ENCODE measurements around the gene ENOX1. TPM values are rescaled to one million over a fixed set of nuclear protein-coding genes. Genes with fewer than 3 reads are reported as not detected.
"Not testable (repeated sequence)": the region's sequence is repeated elsewhere in the genome, so short reads cannot be mapped to it uniquely, and the experiment has no call there.

ENOX1 gene
- total and polyA plus RNA-seq, 4 donors: 0.33 to 7.7 (median 1.1) TPM

GRCh38 chr13:43180837-43181236 is 605.9 kb downstream of the ENOX1 start:
- WGBS, 2 donors: 91% methylated on average over 16 of the region's 16 CpGs

DNA sequence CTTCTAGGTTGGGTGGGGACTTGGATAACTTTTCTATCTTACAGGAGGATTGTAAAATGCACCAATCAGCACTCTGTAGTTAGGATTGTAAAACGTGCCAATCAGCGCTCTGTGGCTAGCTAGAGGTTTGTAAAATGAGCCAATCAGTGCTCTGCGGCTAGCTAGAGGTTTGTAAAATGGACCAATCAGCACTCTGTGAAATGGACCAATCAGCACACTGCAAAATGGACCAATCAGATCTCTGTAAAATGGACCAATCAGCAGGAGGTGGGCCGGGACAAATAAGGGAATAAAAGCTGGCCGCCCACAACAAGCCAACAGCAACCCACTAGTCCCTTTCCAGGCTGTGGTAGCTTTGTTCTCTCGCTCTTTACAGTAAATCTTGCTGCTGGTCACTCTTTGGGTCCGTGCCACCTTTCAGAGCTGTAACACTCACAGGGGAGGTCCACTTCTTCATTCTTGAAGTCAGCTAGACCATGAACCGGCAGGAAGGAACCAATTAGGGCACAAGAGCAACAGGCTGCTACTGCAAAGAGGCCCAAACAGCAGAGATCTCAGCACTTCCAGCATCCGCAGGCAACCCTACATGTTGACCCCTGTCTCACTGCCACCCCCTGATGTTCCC is 606.6 kb downstream of the ENOX1 start:
- H3K27ac ChIP-seq (ENCODE audit: low read depth in 1 of 2, low read length in 1 of 2): no peak overlapping the region
- H3K9ac ChIP-seq (ENCODE audit: insufficient read depth in 1 of 2, low read length in 2 of 2): no peak overlapping the region
- ATAC-seq (ENCODE audit: insufficient read depth, low FRiP score) (no peak), DNase-seq (no peak)
- TF ChIP-seq, protein P1, sequence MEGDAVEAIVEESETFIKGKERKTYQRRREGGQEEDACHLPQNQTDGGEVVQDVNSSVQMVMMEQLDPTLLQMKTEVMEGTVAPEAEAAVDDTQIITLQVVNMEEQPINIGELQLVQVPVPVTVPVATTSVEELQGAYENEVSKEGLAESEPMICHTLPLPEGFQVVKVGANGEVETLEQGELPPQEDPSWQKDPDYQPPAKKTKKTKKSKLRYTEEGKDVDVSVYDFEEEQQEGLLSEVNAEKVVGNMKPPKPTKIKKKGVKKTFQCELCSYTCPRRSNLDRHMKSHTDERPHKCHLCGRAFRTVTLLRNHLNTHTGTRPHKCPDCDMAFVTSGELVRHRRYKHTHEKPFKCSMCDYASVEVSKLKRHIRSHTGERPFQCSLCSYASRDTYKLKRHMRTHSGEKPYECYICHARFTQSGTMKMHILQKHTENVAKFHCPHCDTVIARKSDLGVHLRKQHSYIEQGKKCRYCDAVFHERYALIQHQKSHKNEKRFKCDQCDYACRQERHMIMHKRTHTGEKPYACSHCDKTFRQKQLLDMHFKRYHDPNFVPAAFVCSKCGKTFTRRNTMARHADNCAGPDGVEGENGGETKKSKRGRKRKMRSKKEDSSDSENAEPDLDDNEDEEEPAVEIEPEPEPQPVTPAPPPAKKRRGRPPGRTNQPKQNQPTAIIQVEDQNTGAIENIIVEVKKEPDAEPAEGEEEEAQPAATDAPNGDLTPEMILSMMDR (IDR thresholded peaks at IDR 0.05; ENCODE audit: control extremely low read depth, extremely low read depth): no peak
- H3K27me3 ChIP-seq (ENCODE audit: control insufficient read depth in 3 of 3, insufficient read depth in 3 of 3, low read length in 2 of 3): no peaks in the 10 kb centered on the region
- WGBS, 2 donors: 94 to 95% methylated on average over 9 of the region's 9 CpGs
- H3K4me3 ChIP-seq: no peak overlapping the region
- H3K9me3 ChIP-seq (ENCODE audit: control insufficient read depth in 4 of 4, insufficient read depth in 3 of 4, low read length in 3 of 4): peaks cover 0 to 3% (median 0%) of the 10 kb centered on the region in 4 donors
- H3K36me3 ChIP-seq (ENCODE audit: control insufficient read depth in 4 of 4, insufficient read depth in 4 of 4, low read length in 4 of 4): no peaks in the 10 kb centered on the region
- H3K4me1 ChIP-seq (ENCODE audit: control insufficient read depth in 5 of 5, insufficient read depth in 5 of 5, low read length in 5 of 5): no peaks in the 10 kb centered on the region

More at GRCh38 chr13:43180837-43181236, 605.9 kb downstream of the ENOX1 start:
- DNase-seq (no peak), ATAC-seq (ENCODE audit: insufficient read depth, low FRiP score) (no peak)
- Histone ChIP-seq H3K4me1 (ENCODE audit: control insufficient read depth in 5 of 5, insufficient read depth in 5 of 5, low read length in 5 of 5) (no peaks in the 10 kb centered on the region), H3K27me3 (ENCODE audit: control insufficient read depth in 3 of 3, insufficient read depth in 3 of 3, low read length in 2 of 3) (no peaks in the 10 kb centered on the region), H3K27ac (ENCODE audit: low read depth in 1 of 2, low read length in 1 of 2) (no peak overlapping the region), H3K4me3 (no peak overlapping the region), H3K36me3 (ENCODE audit: control insufficient read depth in 4 of 4, insufficient read depth in 4 of 4, low read length in 4 of 4) (no peaks in the 10 kb centered on the region), H3K9me3 (ENCODE audit: control insufficient read depth in 4 of 4, insufficient read depth in 3 of 4, low read length in 3 of 4) (peaks cover 0 to 3% (median 0%) of the 10 kb centered on the region in 4 donors), H3K9ac (ENCODE audit: insufficient read depth in 1 of 2, low read length in 2 of 2) (no peak overlapping the region)
- TF ChIP-seq, protein P1 (IDR thresholded peaks at IDR 0.05; ENCODE audit: control extremely low read depth, extremely low read depth): no peak

- Histone ChIP-seq H3K27ac (ENCODE audit: low read depth in 1 of 2, low read length in 1 of 2) (no peak overlapping the region), H3K9me3 (ENCODE audit: control insufficient read depth in 4 of 4, insufficient read depth in 3 of 4, low read length in 3 of 4) (no peaks in the 10 kb centered on the region), H3K9ac (ENCODE audit: insufficient read depth in 1 of 2, low read length in 2 of 2) (no peak overlapping the region), H3K4me1 (ENCODE audit: control insufficient read depth in 5 of 5, insufficient read depth in 5 of 5, low read length in 5 of 5) (no peaks in the 10 kb centered on the region), H3K4me3 (no peak overlapping the region), H3K27me3 (ENCODE audit: control insufficient read depth in 3 of 3, insufficient read depth in 3 of 3, low read length in 2 of 3) (no peaks in the 10 kb centered on the region), H3K36me3 (ENCODE audit: control insufficient read depth in 4 of 4, insufficient read depth in 4 of 4, low read length in 4 of 4) (no peaks in the 10 kb centered on the region)
- TF ChIP-seq, protein P1 (IDR thresholded peaks at IDR 0.05; ENCODE audit: control extremely low read depth, extremely low read depth): no peak
- DNase-seq (no peak), ATAC-seq (ENCODE audit: insufficient read depth, low FRiP score) (no peak)
Measured at GRCh38 chr13:43171489-43171888, 615.3 kb downstream of the ENOX1 start.

DNA sequence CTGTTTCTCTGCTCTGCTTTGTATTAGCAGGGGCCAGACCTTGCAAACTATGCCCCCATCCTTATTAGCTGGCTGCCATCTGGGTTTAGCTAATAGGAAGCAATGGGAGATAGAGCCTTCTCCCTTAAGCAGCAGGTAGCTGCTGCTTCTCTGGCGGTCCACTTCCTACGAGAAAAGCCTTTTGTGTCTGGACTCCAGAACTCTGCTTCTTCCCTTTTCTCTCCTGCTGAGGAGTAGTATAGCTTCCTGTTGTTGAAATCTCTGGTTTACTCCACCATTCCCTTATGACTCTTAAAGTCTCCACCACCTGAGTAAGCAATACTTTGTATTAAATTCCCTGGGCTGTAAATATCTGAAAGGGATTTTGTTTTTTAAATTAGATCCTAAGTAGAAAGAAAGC is 616.3 kb downstream of the ENOX1 start:
- 13 to 37% methylated on average over 2 of the region's 2 CpGs for WGBS, 2 donors
- TF ChIP-seq, protein P1 (IDR thresholded peaks at IDR 0.05; ENCODE audit: control extremely low read depth, extremely low read depth): no peak
- no peak for ATAC-seq (ENCODE audit: insufficient read depth, low FRiP score)
- Histone ChIP-seq H3K27ac (ENCODE audit: low read depth in 1 of 2, low read length in 1 of 2) (no peak overlapping the region), H3K9me3 (ENCODE audit: control insufficient read depth in 4 of 4, insufficient read depth in 3 of 4, low read length in 3 of 4) (peaks cover 0 to 4% (median 0%) of the 10 kb centered on the region in 4 donors), H3K4me3 (no peak overlapping the region), H3K4me1 (ENCODE audit: control insufficient read depth in 5 of 5, insufficient read depth in 5 of 5, low read length in 5 of 5) (no peaks in the 10 kb centered on the region), H3K36me3 (ENCODE audit: control insufficient read depth in 4 of 4, insufficient read depth in 4 of 4, low read length in 4 of 4) (no peaks in the 10 kb centered on the region), H3K9ac (ENCODE audit: insufficient read depth in 1 of 2, low read length in 2 of 2) (no peak overlapping the region), H3K27me3 (ENCODE audit: control insufficient read depth in 3 of 3, insufficient read depth in 3 of 3, low read length in 2 of 3) (no peaks in the 10 kb centered on the region)
- DNase-seq: no peak

DNA sequence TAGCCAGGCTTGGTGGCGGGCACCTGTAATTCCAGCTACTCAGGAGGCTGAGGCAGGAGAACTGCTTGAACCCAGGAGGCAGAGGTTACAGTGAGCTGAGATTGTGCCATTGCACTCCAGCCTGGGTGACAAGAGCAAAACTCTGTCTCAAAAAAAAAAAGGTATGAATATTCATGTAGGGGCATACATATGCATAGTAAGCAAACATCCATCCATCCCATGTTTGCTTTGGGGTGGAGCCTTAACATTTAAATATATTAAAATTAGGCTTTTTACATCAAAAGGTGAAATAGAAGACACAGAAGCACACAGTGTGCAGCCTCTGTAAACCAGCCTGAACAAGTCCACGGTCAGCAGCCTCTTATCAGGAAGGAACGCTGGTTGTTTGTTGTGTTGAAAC is 618.3 kb downstream of the ENOX1 start:
- H3K9ac ChIP-seq (ENCODE audit: insufficient read depth in 1 of 2, low read length in 2 of 2); H3K36me3 ChIP-seq (ENCODE audit: control insufficient read depth in 4 of 4, insufficient read depth in 4 of 4, low read length in 4 of 4); H3K27ac ChIP-seq (ENCODE audit: low read depth in 1 of 2, low read length in 1 of 2); ATAC-seq (ENCODE audit: insufficient read depth, low FRiP score); H3K9me3 ChIP-seq (ENCODE audit: control insufficient read depth in 4 of 4, insufficient read depth in 3 of 4, low read length in 3 of 4); DNase-seq; H3K4me1 ChIP-seq (ENCODE audit: control insufficient read depth in 5 of 5, insufficient read depth in 5 of 5, low read length in 5 of 5); H3K4me3 ChIP-seq; H3K27me3 ChIP-seq (ENCODE audit: control insufficient read depth in 3 of 3, insufficient read depth in 3 of 3, low read length in 2 of 3): not testable (repeated sequence)
- WGBS, 2 donors: 75 to 80% methylated on average over 3 of the region's 3 CpGs
